MCF 10A (cell line): ENCODE results near the gene TNNT2. TPM values are rescaled to one million over a fixed set of nuclear protein-coding genes. Genes with fewer than 3 reads are reported as not detected.

Experiments
- BruUV-seq: library from RNA; stranded (reverse); fragments of 400-500 nt; replicated peaks from 2 replicates; lab custom pipeline; 2021; lab: Mats Ljungman, UMichigan
- CTCF ChIA-PET: fragments of 300-600 bp; sonication (Branson Sonifier 250); formaldehyde crosslinking; extraction: SDS; loops from one replicate; lab custom pipeline; 2021; ENCODE audit warnings: antibody characterized with exemption, inconsistent platforms; lab: Yijun Ruan, JAX
- POLR2A ChIA-PET: fragments of 300-600, 350-650 bp; sonication (Branson Sonifier 250); formaldehyde crosslinking; extraction: SDS; loops from one replicate; lab custom pipeline; 2020; ENCODE audit warnings: antibody characterized with exemption, inconsistent platforms; lab: Yijun Ruan, JAX
- DNase-seq: peaks from one replicate; pipeline ENCODE4 v3.0.0-alpha.2; 2018; ENCODE audit not compliant: unreplicated experiment
- H3K27ac Mint-ChIP-seq: one replicate; pipeline ENCODE4 v1.8.0; 2022; ENCODE audit warnings: mild to moderate bottlenecking, low read depth, mixed read lengths; ENCODE audit not compliant: unreplicated experiment
- H3K27me3 Mint-ChIP-seq: one replicate; pipeline ENCODE4 v1.8.0; 2022; ENCODE audit warnings: mixed read lengths; ENCODE audit not compliant: insufficient read depth, unreplicated experiment
- H3K36me3 Mint-ChIP-seq: one replicate; pipeline ENCODE4 v1.8.0; 2022; ENCODE audit warnings: mild to moderate bottlenecking, moderate library complexity, mixed read lengths; ENCODE audit not compliant: insufficient read depth, unreplicated experiment
- H3K4me1 Mint-ChIP-seq: one replicate; pipeline ENCODE4 v1.8.0; 2022; ENCODE audit warnings: mixed read lengths; ENCODE audit not compliant: insufficient read depth, unreplicated experiment
- H3K4me3 Mint-ChIP-seq: one replicate; pipeline ENCODE4 v1.8.0; 2022; ENCODE audit warnings: mild to moderate bottlenecking, moderate library complexity, mixed read lengths; ENCODE audit not compliant: unreplicated experiment
- H3K9me3 Mint-ChIP-seq: one replicate; pipeline ENCODE4 v1.8.0; 2022; ENCODE audit warnings: mixed read lengths; ENCODE audit not compliant: unreplicated experiment
- CTCF ChIP-seq: fragments of 200-600 bp; IDR thresholded peaks from one replicate; pipeline ENCODE4 v1.8.0; 2022; ENCODE audit warnings: antibody characterized with exemption, mild to moderate bottlenecking; ENCODE audit not compliant: unreplicated experiment
- intact Hi-C: fragments of 100-400 bp; cut with micrococcal nuclease; formaldehyde crosslinking; loops from 2 replicates; pipeline ENCODE4 v1.14.1; 2022
- total RNA-seq: library from RNA; stranded (reverse); gene quantifications from 2 replicates; pipeline ENCODE4 v1.2.3, GENCODE V29; 2022

The TNNT2 gene
- total RNA-seq, 1 experiment from 2014 or later, result 0.37 TPM

GRCh38 chr1:201369209-201369608, 8.3 kb downstream of the TNNT2 start:
- Mint-ChIP-seq H3K4me3 (no peak overlapping the region), H3K9me3 (no peaks in the 10 kb centered on the region)
- CTCF ChIA-PET, result interaction anchor here (0.5 to 4.2 kb wide), 10 partner anchors 8 to 424 kb away, joined by 3 to 36 read pairs (median 4); no protein-coding TSS in a partner anchor

GRCh38 chr1:201366696-201367095, 10.8 kb downstream of the TNNT2 start:
- DNase-seq, result no peak
- H3K4me1 Mint-ChIP-seq, result no peaks in the 10 kb centered on the region
- TF ChIP-seq CTCF, result no peak
- no peaks in the 10 kb centered on the region for H3K36me3 Mint-ChIP-seq
- no peaks in the 10 kb centered on the region for H3K9me3 Mint-ChIP-seq
- no TSS peak for BruUV-seq
- peaks cover 51% of the 10 kb centered on the region for H3K27me3 Mint-ChIP-seq
- intact Hi-C loops, result no loop called here
- ChIA-PET CTCF (interaction anchor here (0.8 to 15.6 kb wide), 8 partner anchors 9 to 462 kb away, joined by 3 to 314 read pairs (median 6); no protein-coding TSS in a partner anchor), POLR2A (no interaction called here)
- no peak overlapping the region for H3K4me3 Mint-ChIP-seq
- no peak overlapping the region for H3K27ac Mint-ChIP-seq

More at GRCh38 chr1:201369209-201369608, 8.3 kb downstream of the TNNT2 start:
- no peak overlapping the region for H3K27ac Mint-ChIP-seq
- POLR2A ChIA-PET, result no interaction called here
- no peak for DNase-seq
- no TSS peak for BruUV-seq
- no peaks in the 10 kb centered on the region for H3K36me3 Mint-ChIP-seq
- H3K27me3 Mint-ChIP-seq, result peaks cover 76% of the 10 kb centered on the region
- no peaks in the 10 kb centered on the region for H3K4me1 Mint-ChIP-seq
- no peak for TF ChIP-seq CTCF
- intact Hi-C loops, result no loop called here

- POLR2A ChIA-PET, result interaction anchor here (0.6 to 1.0 kb wide), 2 partner anchors 22 to 35 kb away, joined by 3 read pairs; no protein-coding TSS in a partner anchor
- no peak for TF ChIP-seq CTCF
- H3K27ac Mint-ChIP-seq, result no peak overlapping the region
- CTCF ChIA-PET, result interaction anchor here (0.6 to 15.6 kb wide), 10 partner anchors 16 to 290 kb away, joined by 3 to 550 read pairs (median 6); no protein-coding TSS in a partner anchor
- no peaks in the 10 kb centered on the region for H3K9me3 Mint-ChIP-seq
- no peak overlapping the region for H3K4me3 Mint-ChIP-seq
- peaks cover 37% of the 10 kb centered on the region for H3K27me3 Mint-ChIP-seq
- BruUV-seq, result no TSS peak
- no peaks in the 10 kb centered on the region for H3K4me1 Mint-ChIP-seq
- DNase-seq, result no peak
- no peaks in the 10 kb centered on the region for H3K36me3 Mint-ChIP-seq
- intact Hi-C loops, result no loop called here
Measured at GRCh38 chr1:201365251-201365650, 12.2 kb downstream of the TNNT2 start.

GRCh38 chr1:201364808-201365105, 12.7 kb downstream of the TNNT2 start:
- Mint-ChIP-seq H3K27ac (no peak overlapping the region), H3K36me3 (no peaks in the 10 kb centered on the region), H3K4me1 (peaks cover 3% of the 10 kb centered on the region), H3K27me3 (peaks cover 34% of the 10 kb centered on the region), H3K4me3 (no peak overlapping the region), H3K9me3 (no peaks in the 10 kb centered on the region)
- ChIA-PET CTCF (interaction anchor here (0.7 to 15.6 kb wide), 10 partner anchors 17 to 289 kb away, joined by 3 to 550 read pairs (median 6); no protein-coding TSS in a partner anchor), POLR2A (interaction anchor here (0.6 kb wide), 1 partner anchor 22 kb away, joined by 3 read pairs; no protein-coding TSS in a partner anchor)
- no peak for TF ChIP-seq CTCF
- no peak for DNase-seq
- intact Hi-C loops, result no loop called here
- BruUV-seq, result no TSS peak
